NCI-H1417 (cell line): ENCODE measurements around the gene CLEC6A.
"Not testable (repeated sequence)": the region's sequence is repeated elsewhere in the genome, so short reads cannot be mapped to it uniquely, and the experiment has no call there.

Source experiments
- DNase-seq, 3 experiments: peaks; one replicate each; lab custom pipeline; 2025; lab: John Stamatoyannopoulos, UW

The CLEC6A gene

DNA sequence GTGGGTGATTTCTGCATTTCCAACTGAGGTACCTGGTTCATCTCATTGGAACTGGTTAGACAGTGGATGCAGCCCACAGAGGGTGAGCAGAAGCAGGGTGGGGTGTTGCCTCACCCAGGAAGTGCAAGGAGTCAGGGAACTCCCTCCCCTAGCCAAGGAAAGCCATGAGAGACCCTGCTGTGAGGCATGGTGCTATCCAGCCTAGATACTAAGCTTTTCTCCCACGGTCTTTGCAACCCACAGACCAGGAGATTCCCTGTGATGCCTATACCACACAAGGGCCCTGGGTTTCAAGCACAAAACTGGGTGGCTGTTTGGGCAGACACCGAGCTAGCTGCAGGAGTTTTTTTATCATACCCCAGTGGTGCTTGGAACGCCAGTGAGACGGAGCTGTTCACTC, 39.9 kb downstream of the CLEC6A start:
- not testable (repeated sequence) for DNase-seq

GRCh38 chr12:8496074-8496473, 40.3 kb downstream of the CLEC6A start:
- not testable (repeated sequence) for DNase-seq

GRCh38 chr12:8499616-8500015, 43.9 kb downstream of the CLEC6A start:
- no peak for DNase-seq

GRCh38 chr12:8501720-8502119, 46.0 kb downstream of the CLEC6A start:
- DNase-seq, result no peak

DNA sequence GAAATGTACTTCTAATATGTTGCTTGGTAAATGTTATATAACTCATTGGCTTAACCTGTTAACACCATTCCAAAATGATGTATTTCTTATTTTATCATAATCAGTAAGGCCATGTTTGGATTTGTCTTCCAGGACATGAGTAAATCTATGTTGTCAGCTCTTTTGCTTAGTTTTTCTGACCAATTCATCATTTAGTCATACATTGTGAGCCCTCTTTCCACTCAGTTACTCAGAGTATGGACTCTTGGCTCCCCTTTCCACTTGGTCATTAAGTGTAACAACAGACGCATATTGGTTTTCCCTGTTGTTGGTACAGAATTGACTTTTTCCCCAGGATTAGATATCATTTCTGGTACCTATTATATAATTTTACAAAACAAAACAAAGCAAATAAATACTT, 48.6 kb downstream of the CLEC6A start:
- DNase-seq, result no peak

GRCh38 chr12:8507596-8507995, 51.8 kb downstream of the CLEC6A start:
- DNase-seq, result no peak

- no peak for DNase-seq
Measured at GRCh38 chr12:8508223-8508622, 52.5 kb downstream of the CLEC6A start.

- no peak for DNase-seq
Measured at GRCh38 chr12:8508910-8509841, 53.4 kb downstream of the CLEC6A start.

DNA sequence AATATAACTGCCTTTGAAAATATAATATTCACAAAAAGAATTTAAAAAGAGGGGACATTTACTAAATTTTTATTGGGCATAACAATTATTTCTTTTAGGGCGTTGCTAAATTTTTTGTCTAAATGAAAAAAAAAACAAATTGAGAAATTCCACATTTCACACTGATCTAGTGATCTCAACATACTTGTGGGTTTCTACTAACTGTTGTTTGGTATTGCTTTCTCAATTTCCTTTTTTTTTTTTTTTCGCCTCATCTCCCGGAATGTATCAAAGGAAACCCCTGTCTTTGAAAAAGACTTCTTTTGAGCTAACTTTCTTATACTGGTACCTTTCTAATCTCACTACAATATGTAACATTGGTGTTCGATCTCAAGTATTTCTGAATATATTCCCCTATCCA, 57.5 kb downstream of the CLEC6A start, which contains the start of gene CLEC4D:
TSS of gene CLEC4D (plus strand) at position 248 of the 400 bp plus-strand sequence. CDS start 230 bp downstream, outside the sequence.
- no peak for DNase-seq

GRCh38 chr12:8517971-8518370, 62.2 kb downstream of the CLEC6A start:
- DNase-seq, result no peak

DNA sequence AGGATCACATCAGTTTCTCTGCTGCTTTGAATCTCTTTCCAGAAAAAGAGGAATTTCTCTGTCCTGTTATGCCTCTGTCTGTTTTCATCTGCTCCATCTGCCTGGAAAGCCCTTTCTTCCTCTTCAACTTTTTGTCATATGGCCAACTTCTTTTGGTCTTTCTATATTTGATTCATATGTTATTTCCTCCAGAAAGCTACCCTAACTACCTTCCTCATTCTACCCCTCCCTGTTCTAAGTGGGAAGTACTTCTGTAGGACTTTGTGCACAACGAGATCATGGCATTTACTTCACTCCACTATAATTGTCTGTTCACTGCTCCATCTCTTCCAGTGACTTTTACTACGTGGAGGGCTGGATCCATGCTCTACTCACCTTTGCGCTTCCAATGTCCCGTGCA, 63.4 kb downstream of the CLEC6A start:
- no peak for DNase-seq

DNA sequence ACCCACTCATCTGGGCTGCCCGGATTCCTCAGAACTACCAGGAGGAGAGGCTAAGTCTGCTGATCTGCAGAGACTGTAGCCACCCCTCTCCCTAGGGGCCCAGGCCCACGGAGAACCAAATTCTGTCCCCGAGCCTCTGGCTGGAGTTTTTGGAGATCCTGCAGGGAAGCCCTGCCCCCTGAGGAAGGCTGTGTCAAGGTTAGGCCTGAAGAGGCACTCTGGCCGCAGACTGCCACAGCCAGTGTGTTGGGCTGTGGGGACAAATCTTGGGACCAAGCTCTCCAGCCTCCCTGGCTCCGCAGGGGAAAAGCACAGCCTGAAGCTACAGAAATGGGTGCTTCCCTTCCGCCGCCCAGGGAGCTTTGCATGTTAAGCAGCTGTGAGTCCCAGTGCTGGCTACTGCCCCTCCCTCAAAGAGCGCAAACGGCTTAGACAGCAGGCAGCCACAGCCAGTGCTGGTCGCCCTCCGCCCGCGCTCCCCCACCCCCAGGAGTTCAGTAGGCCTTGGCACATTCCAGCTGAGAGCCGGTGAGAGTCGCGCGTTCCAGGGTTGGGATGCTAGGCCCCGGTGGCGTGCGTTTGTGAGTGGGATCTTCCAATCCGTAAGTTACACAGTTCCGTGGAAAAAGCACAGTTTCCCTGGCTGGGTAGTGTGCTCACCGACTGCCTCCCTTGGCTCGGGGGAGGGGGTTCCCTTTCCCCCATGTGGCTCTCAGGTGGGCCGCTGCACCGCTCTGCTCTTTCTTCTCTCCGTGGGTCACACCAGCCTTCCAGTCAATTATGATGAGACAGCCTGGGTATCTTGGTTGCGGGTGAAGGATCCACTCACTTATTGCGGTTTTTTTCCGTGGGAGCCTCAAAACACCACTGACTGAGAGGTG, 71.7 kb downstream of the CLEC6A start:
- DNase-seq, result no peak
